ENCODE results near the gene SYT5.

SYT5 gene

DNA sequence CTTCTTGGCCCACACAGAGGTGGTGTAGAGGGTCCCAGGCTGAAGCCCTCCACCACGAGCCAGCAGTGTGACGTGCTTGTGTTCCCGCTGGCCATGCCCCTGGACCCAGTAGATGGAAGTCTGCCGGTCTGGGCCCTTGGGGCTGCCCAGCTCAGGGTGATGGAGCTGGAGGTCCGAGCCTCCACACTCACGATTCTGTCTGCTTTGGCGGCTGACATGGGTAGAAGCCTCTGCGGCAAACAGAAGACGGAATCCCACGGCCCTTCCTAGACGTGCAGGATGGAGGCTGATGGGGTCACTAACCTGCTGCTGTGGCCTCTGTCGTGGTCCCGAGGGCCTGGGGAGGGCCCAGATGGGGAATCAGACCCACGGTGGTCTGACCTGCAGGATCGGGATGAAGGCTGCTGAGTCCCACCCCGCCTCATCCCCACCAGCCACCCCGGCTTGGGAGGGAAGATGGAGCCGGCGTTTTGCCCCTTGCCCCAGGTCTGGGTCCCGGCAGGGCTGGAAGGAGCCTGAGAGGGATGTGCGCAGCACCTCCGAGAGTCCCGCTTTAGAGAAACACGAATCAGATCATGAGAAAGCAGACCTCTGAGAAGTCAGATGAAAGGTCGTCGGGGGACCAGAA, 44.1 kb upstream of the SYT5 start:
- no peak for TF ChIP-seq Cebpa-rat (IDR thresholded peaks at IDR 0.05)
- Histone ChIP-seq H3K9ac (no peak overlapping the region), H4K20me1 (peaks cover 96% of the 10 kb centered on the region), H3K4me3 (no peak overlapping the region), H3K4me2 (no peak overlapping the region), H3K4me1 (no peaks in the 10 kb centered on the region), H3K9me3 (no peaks in the 10 kb centered on the region), H3K27ac (no peak overlapping the region), H3K36me3 (peaks cover 62% of the 10 kb centered on the region), H3K27me3 (no peaks in the 10 kb centered on the region)

DNA sequence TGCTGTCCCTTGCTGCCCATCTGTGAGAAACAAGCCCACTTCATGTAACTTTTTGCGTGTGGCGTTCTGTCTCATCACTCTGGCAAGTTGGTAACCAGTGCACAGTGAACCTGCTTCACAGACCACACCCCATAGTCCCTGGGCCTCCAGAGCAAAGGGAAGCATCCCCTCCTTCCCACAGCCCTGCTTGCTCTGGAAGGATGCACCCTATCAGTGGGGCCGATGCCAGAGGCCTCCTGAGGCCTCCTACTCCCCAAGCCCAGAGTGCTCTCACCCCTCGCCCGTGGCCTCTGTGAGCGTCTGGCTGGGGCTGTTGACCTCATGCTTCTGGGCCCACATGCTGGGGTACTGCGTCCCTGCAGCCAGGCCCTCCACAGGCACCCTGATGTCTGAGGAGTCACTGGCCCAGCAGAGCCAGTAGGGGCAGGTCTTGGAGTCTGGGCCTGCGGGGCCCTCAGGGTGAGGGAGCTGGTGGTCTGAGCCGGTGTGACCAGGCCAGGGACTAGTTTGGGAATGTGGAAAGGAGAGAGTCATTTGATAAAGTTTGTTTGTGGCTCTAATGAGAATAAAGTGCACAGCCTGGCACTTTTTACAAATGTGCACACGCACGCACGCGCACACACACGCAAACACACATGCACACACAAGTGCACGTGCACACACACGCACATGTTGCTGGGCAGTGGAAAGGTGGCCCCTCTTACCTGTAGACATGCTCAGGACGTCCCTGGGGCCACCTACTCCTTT, 43.4 kb upstream of the SYT5 start:
- no peaks in the 10 kb centered on the region for H3K4me1 ChIP-seq
- H3K4me2 ChIP-seq = no peak overlapping the region
- no peak overlapping the region for H3K9ac ChIP-seq
- H3K4me3 ChIP-seq = no peak overlapping the region
- H3K27ac ChIP-seq = no peak overlapping the region
- no peaks in the 10 kb centered on the region for H3K27me3 ChIP-seq
- TF ChIP-seq Cebpa-rat (IDR thresholded peaks at IDR 0.05) = no peak
- peaks cover 55% of the 10 kb centered on the region for H3K36me3 ChIP-seq
- no peaks in the 10 kb centered on the region for H3K9me3 ChIP-seq
- peaks cover 95% of the 10 kb centered on the region for H4K20me1 ChIP-seq

DNA sequence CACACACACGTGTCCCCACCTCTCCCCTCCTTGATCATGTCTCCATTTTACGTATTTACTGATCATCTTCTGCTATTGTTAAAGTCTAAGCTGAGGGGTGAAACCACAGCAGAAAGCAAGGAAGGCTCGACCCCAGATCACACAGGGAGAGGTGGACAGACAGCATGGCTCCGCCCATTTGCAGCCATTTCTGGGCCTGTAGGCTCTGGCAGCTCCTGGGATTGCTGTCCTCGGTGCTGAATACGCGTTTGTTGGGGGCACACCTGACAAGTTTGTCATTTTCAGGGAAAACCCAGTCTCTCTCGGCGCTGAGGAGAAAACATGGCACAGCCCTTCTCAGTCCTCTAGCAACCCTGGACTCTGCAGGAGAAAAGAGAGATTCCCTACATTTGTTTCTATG, 40.4 kb upstream of the SYT5 start:
- Histone ChIP-seq H3K9me3 (no peaks in the 10 kb centered on the region; the same call in 1 of the 2 replicates), H3K4me2 (no peak overlapping the region), H3K27ac (no peak overlapping the region), H3K9ac (no peak overlapping the region), H3K4me3 (no peak overlapping the region), H3K36me3 (peaks cover 26% of the 10 kb centered on the region), H4K20me1 (peaks cover 82% of the 10 kb centered on the region), H3K27me3 (0 out of 2 replicates have a peak, but pooled peaks cover 4% of the 10 kb centered on the region), H3K4me1 (peaks cover 16% of the 10 kb centered on the region)
- no peak for TF ChIP-seq Cebpa-rat (IDR thresholded peaks at IDR 0.05)

DNA sequence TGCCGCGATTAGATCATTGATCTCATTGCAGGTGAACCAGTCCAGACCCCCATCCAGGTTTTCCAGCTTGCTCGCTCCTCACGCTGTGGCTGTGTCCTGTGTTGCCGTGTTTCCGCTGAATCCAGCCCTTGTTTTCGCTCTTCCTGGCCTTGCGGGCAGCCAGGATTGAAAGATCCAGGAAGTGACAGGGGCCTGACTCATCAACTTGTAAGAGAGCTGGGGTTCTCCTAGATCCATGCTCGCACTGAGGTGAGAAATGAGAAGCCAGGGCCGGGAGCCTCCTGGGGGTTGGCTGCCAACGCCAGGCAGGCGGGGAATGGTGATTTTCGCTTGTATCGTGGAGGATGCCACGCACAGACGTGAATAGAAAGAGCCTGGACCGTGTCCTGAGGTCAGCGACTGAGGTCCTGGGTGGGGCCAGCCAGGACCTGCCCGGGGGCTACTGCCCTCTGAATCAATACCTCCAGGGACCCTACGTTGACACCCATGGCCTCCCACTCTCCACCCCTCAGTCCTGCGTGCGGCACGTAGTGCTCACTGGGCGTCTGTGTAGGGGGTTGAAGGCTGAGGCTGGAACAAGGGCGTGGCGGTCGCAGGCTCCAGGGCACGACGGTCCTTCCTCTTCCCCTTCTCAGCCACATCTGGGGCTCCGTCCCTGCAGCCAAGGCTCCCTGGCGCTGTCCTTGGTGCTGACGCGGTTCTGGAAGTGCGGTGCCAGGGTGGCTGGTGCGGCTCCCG, 36.5 kb upstream of the SYT5 start:
- H3K27ac ChIP-seq = no peak overlapping the region

DNA sequence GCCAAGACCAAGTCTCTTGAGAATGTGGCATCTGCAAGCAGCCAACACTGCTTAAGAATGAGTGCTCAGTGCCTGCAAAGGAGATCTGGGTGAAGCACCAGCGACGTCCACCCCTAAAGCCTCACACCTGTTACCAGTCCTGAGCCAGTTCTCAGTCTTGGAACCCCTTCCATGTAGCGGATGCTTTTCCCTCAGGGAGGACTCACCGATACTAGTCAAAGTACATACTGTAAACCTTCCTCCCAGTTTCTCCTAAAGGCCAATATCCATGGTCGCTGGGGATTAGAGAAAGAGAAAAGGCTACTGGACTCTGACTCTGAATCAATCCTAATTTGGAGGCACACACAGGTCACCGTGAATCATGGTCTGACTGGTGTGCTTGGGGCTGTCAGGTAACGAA, 33.5 kb upstream of the SYT5 start:
- no peak overlapping the region for H3K27ac ChIP-seq
- no peak overlapping the region for H3K4me3 ChIP-seq
- no peak overlapping the region for H3K9ac ChIP-seq
- peaks cover 18% of the 10 kb centered on the region for H3K9me3 ChIP-seq
- H3K4me2 ChIP-seq = no peak overlapping the region
- no peaks in the 10 kb centered on the region for H3K36me3 ChIP-seq
- H3K27me3 ChIP-seq = 0 out of 2 replicates have a peak, but pooled peaks cover 4% of the 10 kb centered on the region
- H4K20me1 ChIP-seq = peaks cover 16% of the 10 kb centered on the region
- peaks cover 16% of the 10 kb centered on the region for H3K4me1 ChIP-seq
- no peak for TF ChIP-seq Cebpa-rat (IDR thresholded peaks at IDR 0.05)

More for the DNA sequence above, 36.5 kb upstream of the SYT5 start:
- Histone ChIP-seq H3K36me3 (no peaks in the 10 kb centered on the region), H3K9me3 (peaks cover 18% of the 10 kb centered on the region), H3K9ac (no peak overlapping the region), H4K20me1 (peaks cover 47% of the 10 kb centered on the region), H3K4me3 (peak overlapping the region; percentile 54; the same call in 1 of the 2 replicates), H3K4me2 (peak overlapping the region; percentile 77), H3K27me3 (0 out of 2 replicates have a peak, but pooled peaks cover 4% of the 10 kb centered on the region), H3K4me1 (peaks cover 16% of the 10 kb centered on the region)
- no peak for TF ChIP-seq Cebpa-rat (IDR thresholded peaks at IDR 0.05)

DNA sequence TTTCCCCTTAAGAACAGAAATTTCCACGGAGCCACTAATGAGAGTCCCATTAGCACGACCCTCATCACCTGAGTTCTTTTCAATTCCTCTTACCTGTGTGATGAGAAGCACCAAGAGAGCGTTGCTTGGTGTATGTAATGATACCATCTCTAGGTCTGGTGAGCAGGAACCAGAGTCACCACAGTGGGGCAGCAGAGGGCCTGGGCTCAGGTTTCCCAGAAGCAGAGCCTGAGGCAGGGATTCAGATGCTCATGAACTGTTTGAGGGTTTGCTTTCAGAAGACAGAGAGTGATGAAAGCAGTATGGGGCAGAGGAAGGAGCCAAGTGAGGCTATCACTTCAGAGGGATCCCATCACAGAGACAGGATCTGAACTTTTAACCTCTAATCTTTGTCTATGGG, 32.4 kb upstream of the SYT5 start:
- H3K9me3 ChIP-seq = peaks cover 18% of the 10 kb centered on the region
- 0 out of 2 replicates have a peak, but pooled peaks cover 4% of the 10 kb centered on the region for H3K27me3 ChIP-seq
- TF ChIP-seq Cebpa-rat (IDR thresholded peaks at IDR 0.05) = no peak
- H3K4me2 ChIP-seq = no peak overlapping the region
- no peak overlapping the region for H3K9ac ChIP-seq
- H3K36me3 ChIP-seq = no peaks in the 10 kb centered on the region
- H4K20me1 ChIP-seq = peaks cover 11% of the 10 kb centered on the region
- peaks cover 14% of the 10 kb centered on the region for H3K4me1 ChIP-seq
- H3K27ac ChIP-seq = no peak overlapping the region
- no peak overlapping the region for H3K4me3 ChIP-seq

DNA sequence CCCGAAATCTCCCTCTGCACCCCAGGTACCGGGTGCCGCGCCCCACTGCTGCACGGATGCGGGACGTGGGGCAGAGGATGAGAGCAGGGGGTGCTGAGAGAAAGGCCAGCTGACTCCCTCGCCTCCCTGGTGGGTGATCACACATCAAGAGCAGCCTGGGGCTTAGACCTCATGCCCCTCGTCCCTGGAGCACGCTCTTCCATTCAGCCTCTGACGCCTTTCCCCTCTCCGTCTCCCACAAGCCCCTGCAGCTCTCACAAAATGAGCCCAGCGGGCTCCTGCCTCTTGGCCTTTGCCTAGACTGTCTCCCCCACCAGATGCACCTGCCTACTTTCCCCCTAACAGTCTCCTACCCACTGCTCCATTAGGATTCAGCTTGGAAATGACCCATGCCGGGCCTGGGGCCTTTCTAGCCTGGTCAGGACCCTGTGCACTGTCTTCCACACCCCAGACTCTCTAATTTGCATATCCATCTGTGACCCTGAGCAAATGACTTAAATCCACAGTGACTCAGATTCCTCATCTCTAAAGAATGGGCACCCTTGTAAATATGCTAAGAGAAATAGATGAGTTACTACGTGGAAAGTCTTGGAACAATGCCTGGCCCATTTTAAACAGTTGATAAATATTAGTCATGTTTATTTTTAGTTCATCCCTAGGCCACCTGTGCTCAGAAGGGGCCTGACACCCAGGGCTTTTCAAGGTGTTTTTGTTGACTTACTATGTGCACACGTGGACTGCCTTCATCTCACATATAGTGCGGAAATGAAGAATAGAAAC, 29.8 kb upstream of the SYT5 start:
- no peak overlapping the region for H3K9ac ChIP-seq
- no peaks in the 10 kb centered on the region for H3K27me3 ChIP-seq
- peaks cover 7% of the 10 kb centered on the region for H3K4me1 ChIP-seq
- no peaks in the 10 kb centered on the region for H3K36me3 ChIP-seq
- TF ChIP-seq Cebpa-rat (IDR thresholded peaks at IDR 0.05) = no peak
- peaks cover 18% of the 10 kb centered on the region for H3K9me3 ChIP-seq
- no peak overlapping the region for H3K4me3 ChIP-seq
- H3K4me2 ChIP-seq = no peak overlapping the region
- no peak overlapping the region for H3K27ac ChIP-seq
- no peaks in the 10 kb centered on the region for H4K20me1 ChIP-seq

DNA sequence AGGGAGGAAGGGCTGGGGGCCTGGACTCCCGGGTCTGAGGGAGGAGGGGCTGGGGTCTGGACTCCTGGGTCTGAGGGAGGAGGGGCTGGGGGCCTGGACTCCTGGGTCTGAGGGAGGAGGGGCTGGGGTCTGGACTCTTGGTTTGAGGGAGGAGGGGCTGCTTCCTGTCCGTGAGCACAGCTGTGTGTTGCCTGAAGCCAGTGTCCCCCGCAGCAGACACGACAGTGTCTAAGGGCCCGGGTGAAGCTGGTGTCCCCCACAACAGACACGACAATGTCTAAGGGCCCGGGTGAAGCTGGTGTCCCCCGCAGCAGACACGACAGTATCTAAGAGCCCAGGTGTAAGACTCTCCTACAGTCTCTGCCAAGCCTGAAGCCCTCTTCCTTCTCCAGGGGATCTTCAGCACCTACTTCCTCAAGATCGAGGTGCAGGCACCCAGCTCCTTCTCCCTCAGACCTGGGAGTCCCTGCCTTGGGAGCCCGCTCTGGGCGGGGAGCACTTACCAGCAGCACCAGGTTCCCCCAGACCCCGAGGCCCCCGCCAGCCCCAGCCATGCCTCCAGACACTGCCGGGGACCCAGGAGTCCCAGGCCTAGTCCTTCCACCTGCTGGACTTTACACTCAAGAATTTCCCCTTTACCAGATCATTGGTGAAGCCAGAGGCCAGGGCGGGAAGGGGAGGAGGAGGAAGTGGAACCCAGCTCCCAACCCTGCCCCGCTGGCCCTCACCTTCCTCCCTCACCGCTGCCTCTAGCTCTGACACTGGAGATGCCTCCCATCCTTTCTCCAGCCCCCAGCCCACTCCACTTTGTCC, 29.0 kb upstream of the SYT5 start, which contains the start of gene PTPRH:
Gene PTPRH, minus strand, starts transcription at position 622 of the 813 bp plus-strand sequence. Its CDS starts 68 bp downstream, at position 554.
- peaks cover 18% of the 10 kb centered on the region for H3K9me3 ChIP-seq
- no peaks in the 10 kb centered on the region for H4K20me1 ChIP-seq
- no peaks in the 10 kb centered on the region for H3K27me3 ChIP-seq
- H3K4me3 ChIP-seq = no peak within 1 kb of the TSS
- H3K9ac ChIP-seq = no peak within 1 kb of the TSS
- H3K36me3 ChIP-seq = no peaks in the 10 kb centered on the region
- no peak within 1 kb of the TSS for H3K4me2 ChIP-seq
- H3K27ac ChIP-seq = no peak within 1 kb of the TSS
- TF ChIP-seq Cebpa-rat (IDR thresholded peaks at IDR 0.05) = no peak
- peaks cover 7% of the 10 kb centered on the region for H3K4me1 ChIP-seq
